ENCODE data around the gene FLNB.
"Not testable (repeated sequence)": the region's sequence is repeated elsewhere in the genome, so short reads cannot be mapped to it uniquely, and the experiment has no call there.

Gene FLNB

DNA sequence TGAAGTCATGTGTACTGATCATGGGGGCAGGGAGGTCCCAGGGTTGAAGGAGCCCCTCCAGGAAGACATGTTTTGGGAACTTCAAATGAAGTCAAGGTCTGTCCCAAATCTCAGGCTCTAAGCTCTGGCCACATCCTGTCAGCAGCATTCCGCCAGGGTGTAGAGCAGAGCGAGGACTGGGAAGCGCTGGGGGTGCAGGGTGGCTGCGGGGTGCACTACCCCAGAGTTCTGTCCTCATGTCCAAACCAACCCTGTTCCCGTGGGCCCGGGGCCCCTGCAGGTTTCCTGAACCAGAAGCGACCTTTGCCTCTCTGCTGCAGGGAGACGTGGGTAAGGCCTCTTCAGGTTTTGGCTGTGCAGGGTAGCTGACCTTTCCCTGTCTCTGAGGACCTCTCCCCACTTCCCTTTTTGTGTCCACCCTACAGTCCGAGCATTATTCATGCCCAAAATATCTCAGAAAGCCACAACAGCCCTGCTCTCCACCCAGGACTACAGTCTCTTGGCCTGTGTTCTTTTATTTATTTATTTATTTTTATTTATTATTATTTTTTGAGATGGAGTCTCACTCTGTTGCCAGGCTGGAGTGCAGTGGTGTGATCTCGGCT is 26.6 kb upstream of the FLNB start:
- no peak for DNase-seq

DNA sequence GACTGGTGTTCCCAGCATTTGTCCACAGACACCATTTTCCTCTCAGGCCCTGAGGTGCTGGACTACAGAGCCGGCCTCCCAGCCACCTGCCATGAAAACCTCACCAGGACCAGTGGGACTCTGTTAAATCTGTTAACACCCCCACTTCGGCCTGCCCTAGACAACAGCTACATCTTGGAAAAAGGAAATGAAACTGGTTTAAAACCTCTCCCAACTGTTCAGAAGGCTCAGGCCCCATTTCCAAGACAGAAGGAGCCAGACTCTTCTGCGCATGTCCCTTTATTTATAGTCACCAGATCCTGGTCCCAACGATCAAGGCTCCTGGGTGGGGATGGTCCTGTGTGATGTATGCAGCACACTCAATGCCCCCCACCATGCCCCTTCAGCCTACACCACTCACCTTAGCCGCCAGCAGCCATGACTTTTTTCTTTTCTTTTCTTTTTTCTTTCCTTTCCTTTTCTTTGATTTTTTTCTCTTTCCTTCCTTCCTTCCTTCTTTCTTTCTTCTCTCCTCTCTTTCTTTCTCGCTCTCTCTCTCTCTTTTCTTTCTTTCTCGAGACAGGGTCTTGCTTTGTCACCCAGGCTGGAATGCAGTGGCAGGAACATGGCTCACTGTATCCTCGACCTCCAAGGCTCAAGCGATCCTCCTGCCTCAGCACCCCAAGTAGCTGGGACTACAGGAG is 25.5 kb upstream of the FLNB start:
- no peak for DNase-seq

DNA sequence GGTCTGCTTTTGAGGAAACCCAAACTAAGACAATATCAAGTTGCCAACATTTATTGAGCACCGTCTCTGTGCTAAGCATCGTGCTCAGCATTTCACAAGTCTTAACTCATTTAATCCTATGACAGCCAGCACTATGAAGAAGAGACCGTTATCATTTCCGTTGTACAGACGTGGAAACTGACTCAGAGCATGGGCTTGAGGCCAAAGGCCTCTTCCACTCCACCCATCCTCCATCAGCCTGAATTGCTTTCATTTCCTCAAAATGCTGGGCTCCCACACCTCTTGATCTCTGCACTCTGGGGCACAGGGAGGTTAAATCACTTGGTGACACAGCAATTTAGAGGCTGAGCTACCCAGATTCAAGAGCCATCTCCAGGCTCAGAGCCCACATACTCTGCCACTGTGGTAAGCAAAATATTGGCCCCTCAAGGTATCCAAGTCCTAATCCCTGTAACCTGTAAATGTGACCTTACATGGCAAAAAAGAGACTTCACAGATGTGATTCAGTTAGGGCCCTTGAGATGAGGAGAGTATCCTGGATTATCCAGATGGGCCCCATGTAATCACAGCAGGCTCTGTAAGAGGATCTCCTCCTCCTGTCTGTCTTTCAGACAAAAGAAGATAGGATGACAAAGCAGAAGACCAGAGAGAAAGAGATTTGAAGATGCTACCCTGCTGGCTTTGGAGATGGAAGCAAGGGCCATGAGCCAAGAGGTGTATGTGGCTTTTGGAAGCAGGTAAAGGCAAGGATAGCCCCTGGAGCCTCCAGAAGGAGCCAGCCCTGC is 24.3 kb upstream of the FLNB start:
- peak; percentile 69 for DNase-seq

DNA sequence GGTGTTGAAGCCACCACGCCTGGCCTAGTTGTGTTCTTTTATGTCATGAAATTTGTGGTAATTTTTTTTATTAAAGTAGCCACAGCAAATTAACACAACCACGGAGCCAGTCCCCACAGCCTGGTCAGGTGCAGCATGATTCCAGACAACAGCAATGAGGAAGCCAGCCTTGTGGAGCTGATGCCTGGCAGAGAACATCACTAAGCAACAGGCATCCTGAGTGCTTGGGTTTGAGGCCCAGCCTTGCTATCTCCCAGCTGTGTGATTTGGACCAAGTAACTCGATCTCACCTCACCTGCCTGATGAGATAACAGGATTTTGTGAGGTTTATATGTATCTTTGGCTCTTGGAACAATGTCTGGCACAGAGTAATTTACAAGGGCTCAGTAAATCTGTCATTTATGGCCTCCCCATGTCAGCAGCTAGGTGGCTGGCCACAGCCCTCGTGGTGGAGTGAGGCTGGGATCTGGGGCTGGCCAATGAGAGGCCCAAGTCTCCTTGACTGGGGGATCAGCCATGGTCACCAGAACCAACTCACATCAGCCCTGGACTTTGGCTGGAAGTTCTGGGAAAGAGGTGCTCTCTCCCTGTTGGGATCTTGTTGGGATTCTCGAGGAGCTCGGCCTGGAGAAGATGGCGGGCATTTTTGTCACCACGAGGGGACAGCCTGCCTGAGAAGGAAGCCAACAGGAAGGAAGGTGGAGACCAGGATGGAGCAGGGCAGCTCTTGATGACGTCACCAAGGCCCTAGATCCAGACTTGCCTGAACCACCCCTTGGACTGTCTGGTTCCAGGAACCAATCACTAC is 22.8 kb upstream of the FLNB start:
- no peak for DNase-seq

DNA sequence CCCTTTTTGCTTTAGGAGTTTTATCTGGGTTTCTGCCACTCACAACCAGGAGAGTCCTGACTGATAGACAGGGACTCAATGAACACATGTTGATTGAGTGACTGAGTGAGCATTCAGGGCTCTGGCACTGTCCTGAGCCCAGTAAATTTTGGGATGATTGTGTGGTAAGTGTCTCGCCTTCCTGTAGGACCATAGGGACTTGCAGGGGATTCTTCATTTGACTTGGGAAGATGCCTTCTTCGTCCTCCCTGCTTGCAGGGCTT is 22.3 kb upstream of the FLNB start:
- DNase-seq: no peak

DNA sequence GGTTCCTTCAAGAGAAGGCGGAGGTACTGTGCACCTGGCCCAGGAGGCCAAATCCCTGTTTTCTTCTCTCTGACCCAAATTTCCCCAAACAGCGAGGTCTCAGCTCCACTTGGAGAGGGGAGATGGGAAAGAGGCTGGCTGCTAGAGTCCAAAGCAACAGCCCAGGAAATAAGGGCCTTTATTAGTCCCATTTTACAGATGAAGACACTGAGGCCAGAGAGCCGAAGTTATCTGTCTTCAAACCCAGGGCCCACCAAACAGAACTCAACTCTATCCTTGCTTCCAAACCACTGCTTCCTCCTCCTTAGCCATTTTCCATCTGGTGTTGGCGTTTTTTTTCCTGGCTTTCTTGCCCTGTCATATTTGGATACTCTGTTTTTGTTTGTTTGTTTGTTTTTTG is 22.0 kb upstream of the FLNB start:
- no peak for DNase-seq

DNA sequence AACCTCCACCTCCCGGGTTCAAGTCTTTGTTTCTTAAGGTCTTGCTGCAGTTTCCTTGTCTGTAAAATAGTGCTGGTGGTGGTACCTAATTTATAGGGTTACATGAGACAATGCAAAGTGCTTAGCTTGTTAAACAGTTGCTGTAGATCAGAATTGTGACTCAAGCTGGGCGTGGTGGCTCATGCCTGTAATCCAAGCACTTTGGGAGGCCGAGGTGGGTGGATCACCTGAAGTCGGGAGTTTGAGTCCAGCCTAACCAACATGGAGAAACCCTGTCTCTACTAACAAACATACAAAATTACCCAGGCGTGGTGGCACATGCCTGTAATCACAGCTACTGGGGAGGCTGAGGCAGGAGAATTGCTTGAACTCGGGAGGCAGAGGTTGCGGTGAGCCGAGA is 19.0 kb upstream of the FLNB start:
- not testable (repeated sequence) for DNase-seq

DNA sequence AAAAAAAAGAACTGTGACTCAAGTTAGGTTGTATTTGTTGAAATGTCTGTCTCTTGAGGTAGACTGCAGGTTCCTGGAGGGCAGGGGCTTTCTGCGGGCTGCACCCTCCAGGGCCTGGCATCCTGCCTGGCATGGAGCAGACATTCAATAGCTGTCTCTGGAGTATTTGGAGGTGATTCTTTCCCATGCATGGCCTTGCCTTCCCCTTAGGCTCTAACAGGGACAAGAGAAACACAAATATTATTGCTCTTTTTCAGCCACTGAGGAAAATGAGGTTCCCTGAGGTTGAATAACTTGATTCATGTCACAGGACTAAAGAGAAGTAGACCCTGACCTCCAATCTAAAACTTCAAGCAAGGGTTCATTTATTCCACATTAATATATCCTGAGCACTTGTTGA is 18.6 kb upstream of the FLNB start:
- no peak for DNase-seq

DNA sequence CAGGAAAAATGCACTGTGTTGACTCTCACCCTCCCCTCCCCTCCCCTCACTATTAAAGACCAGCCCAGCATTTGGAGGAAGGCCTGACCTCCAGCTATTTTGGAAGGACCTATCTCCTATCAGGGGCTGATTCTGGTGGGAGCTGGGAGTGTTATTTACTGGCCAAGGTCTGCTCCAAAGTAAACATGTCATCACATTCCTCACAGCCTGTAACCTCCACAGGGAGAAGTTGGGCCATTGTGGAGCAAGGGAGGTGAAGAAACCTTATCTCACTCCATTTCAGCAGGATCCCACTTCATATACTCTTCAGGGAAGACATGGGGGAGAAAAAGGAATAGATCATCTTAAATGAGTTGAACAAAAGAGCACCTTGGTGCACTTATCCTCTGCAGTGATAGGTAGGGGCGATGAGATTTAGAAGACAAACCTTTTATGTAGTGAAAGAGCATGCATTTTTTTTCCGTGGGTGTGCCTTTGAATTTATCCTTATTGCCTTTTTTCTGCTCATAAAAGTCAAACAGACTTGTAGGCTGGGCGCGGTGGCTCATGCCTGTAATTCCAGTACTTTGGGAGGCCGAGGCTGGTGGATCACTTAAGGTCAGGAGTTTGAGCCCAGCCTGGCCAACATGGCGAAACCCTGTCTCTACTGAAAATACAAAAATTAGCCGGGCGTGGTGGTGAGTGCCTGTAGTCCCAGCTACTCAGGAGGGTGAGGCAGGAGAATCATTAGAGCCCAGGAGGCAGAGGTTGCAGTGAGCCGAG is 15.6 kb upstream of the FLNB start:
- no peak for DNase-seq

DNA sequence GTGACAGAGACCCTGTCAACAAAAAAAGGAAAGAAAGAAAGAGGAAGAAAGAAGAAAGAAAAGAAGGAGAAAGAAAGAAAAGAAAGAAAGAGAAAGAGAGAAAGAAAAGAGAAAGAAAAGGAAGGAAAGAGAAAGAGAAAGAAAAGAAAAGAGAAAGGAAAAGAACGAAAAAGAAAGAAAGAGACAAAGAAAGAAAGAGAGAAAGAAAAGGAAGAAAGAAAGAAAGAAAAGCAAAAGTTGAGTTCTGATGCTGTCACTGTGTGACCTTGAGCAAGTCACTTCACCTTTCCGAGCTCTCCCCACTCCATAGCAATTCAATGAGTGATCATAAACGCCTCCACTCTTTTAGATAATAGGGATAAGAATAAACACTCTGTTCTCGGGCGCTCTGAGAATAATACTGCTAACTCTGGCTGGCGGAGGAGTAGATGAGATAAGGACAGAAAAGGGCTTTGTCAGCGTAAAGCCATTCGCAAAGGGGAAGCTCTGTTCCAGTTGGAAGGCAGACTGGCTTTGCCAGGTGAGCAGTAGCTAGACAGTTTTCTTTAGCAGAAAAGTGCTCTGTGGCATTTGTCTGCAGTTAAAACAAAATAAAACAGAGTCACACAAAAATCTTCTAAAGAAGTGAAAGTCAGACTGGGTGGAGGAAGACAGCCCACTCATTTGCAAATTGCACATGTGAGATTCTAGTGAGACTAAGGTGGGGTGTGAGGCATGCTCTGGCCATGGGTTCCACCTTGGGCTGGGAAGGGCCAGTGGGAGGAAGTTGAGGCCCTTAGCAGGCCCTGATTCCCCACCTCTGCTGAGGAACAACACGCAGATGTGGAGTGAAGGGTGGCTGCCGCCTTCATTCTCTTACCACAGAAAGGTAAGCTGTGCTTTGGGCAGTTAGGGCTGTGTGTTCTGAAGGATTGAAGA is 9.6 kb upstream of the FLNB start:
- DNase-seq: no peak

DNA sequence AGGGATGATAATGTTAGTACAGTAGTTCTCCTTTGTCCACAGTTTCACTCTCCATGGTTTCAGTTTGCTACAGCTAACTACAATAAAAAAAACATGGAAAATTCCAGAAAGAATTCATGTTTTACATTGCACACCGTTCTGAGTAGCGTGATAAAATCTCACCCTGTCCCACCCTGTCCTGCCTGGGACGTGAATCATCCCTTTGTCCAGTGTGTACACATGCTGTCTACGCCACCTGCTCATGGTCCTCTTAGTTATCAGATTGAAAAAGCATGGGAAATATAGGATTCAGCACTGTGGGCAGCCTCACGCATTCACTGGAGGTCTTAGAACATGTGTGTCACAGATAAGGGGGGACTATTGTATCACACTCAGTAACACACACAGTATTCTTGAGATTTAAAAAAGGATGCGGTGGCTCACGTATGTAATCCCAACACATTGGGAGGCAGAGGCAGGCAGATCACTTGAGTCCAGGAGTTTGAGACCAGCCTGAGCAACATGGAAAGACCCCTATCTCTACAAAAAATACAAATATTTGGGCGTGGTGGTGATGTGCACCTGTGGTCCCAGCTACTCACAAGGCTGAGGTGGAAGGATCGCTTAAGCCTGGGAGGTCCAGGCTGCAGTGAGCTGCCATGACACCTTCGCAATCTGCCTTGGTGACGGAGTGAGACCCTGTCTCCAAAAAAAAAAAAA is 8.7 kb upstream of the FLNB start:
- no peak for DNase-seq

DNA sequence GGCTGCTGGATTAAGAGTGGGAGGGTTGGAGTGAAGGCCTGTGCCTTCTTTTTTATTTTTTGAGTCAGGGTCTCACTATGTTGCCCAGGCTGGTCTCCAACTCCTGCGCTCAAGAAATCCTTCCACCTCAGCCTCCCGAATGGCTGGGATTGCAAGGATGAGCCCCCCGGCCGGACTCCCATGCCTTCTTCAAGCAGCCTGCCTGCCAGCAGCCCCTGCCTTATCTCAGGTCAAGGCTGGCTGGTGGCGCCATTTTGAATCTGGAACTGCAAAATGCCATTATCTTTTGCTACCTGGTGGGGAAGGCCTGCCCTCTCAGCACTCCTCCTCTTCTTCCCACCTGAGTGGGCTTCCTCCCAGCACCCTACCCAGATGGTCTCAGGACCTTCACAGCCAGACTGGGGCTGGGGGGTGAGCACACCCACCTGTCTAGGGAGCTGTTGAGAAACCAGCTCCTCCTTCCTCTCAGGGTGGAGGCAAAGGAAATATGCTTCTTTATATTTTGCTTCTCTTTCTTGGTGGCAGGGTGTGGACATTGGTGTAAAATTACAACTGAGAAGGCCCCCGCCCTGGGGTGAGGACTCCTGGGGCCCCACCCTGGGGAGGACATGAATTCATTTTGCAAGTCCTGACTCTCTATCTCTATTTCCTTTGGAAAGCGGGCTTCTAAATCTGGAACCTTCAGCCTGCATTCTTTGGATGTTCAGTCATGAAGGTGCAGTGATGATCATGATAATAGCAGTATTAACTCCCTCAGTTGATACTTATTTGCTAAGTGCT is 7.7 kb upstream of the FLNB start:
- no peak for DNase-seq

DNA sequence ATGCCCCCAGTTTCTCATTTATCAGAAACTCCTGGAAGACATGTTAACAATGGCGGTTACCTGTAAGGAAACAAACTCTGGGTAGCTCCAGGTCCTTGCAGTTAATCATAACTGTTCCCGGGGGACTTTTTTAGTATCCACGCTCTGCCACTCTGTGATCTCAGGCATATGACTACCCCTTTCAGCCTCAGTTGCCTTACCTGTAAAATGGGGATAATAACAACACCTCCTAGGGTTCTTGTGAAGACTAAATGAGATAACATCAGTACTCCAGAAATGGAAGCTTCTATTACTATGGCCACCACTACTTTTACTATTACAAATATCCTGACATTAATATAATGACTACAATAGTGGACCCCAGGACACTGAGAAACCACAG is 7.1 kb upstream of the FLNB start:
- DNase-seq: no peak

DNA sequence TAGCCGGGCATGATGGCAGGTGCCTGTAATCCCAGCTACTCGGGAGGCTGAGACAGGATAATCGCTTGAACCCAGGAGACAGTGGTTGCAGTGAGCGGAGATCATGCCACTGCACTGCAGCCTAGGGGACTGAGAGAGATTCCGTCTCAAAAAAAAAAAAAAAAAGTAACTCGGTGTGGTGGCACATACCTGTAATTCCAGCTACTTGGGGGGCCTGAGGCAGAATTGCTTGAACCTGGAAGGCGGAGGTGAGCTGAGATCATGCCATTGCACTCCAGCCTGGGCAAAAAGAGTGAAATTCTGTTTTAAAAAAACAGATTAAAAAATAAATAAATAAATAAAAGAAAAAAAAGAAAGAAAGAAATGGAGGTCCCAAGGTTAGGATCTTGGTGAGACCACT is 6.2 kb upstream of the FLNB start:
- DNase-seq: no peak

DNA sequence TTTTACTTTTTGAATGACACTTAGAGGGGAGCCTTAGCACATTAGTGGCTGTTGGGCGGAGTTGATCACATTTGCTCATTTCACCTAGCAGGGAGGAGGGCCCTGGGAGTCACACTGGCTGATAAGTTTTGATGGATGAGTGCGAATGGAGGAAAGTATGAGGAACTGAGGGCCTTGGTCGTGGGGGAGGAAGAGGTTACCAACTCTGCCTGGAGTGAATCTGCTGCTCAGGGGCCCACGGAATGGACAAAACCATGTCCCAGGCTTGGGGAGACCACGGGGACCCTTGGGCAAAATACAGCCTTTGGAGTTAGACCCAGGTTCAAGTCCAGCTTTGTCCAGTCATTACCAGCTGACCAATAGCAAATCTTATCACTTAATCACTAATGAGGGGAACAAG is 5.1 kb upstream of the FLNB start:
- DNase-seq: no peak

DNA sequence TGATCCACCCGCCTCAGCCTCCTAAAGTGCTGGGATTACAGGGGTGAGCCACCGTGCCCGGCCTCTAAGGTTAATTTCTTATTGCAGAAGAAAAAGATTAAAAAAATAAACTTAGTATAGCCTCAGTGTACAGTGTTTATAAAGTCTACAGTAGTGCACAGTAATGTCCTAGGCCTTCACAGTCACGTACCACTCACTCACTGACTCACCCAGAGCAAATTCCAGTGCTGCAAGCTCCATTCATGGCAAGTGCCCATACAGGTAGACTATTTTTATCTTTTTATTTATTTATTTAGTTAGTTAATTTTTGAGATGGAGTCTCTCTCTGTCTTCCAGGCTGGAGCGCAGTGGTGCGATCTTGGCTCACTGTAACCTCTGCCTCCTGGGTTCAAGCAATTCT is 3.2 kb upstream of the FLNB start:
- DNase-seq: no peak

DNA sequence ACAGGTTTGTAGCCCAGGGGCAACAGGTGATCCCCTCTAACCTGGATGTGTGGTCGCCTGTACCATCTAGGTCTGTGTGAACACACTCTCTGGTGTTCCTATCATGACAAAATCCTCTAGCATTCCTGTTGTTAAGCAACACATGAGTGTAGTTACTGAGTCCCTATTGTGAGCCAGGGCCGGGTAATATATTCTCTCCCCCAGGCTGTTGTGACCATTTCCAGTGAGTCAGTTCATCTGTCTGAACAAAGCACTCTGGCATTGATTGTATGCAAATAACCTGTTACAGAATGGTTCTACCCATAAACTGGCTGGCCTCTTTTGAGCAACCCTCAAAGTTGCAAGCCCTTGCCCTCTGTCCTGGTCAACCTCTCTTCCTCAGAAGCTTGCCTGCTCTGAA is 2.6 kb upstream of the FLNB start:
- no peak for DNase-seq

DNA sequence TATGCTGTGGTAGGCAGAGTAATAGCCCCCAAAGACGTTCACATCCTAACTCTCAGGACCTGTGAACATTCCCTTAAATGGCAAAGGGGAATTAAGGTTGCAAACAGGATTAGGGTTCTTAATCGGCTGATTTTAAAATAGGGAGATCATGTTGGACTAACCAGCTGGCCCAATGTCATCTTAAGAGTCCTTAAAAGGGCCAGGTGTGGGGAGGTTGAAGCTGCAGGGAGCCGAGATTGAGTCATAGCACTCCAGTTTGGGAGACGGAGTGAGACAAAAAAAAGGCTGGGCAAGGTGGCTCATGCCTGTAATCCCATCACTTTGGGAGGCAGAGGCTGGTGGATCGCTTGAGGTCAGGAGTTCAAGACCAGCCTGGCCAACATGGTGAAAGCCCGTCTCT is 1.6 kb upstream of the FLNB start:
- no peak for DNase-seq

DNA sequence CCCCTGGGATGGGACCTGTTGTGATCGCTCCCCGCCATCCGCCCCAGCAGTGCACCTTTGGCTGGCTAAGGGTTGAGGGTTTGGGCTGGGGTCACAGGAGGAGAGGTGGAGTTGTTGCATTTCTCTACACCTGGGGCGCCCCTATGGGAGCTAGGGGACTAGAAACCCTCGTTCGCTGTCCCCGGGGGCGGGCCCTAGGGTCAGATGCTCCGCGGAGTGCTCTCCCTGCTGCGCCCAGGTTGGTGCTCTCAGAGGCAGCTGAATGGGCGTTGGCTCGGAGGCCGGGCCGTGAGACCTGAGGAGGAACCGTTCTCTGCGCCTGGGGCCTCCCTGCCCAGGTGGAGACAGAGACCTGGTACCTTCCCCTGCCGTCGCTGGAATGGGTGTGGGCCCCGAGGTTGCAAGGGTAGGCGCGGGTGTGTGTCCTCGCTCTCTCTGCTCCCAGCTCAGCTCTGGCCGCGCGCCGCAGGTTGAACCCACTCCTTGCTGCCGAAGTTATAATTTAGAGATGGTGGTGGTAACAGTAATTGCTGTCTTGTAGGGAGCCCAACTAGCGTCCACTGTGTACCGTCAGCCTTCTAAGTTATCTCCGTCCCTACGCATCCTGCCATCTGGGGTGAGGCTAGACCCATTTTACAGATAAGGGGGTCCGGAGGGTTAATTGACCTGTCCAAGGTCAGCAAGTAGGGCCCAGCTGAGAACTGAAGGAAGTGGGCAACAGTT is 965 bp downstream of the FLNB start:
- DNase-seq: peak; percentile 67

Data from stimulated activated CD4-positive, alpha-beta T cell treated with anti-CD3 and anti-CD28 coated beads, Interleukin-15, amount 100 ng/mL, for 24 hours (primary cell).